Astrocyte of the cerebellum (primary cell): ENCODE measurements around the gene ASMT.

Experiments used
- DNase-seq: peaks from one replicate; pipeline ENCODE4 v3.0.0-alpha.2; 2011; ENCODE audit warnings: low read depth
- H3K4me3 ChIP-seq: 2 replicates; pipeline ENCODE4 v1.5.1; 2011; ENCODE audit warnings: mild to moderate bottlenecking, low read depth, low read length, moderate library complexity
- in situ Hi-C: cut with HindIII; loops from 2 replicates; pipeline ENCODE4 v1.10.0; 2017; ENCODE audit warnings: low sequenced_read_pairs
- TF ChIP-seq, protein P1 (sequence below): IDR thresholded peaks from 2 replicates; pipeline ENCODE4 v1.5.1; 2012; ENCODE audit warnings: low read length, low read depth, moderate library complexity, mild to moderate bottlenecking; ENCODE audit errors: missing control alignments

Gene ASMT

DNA sequence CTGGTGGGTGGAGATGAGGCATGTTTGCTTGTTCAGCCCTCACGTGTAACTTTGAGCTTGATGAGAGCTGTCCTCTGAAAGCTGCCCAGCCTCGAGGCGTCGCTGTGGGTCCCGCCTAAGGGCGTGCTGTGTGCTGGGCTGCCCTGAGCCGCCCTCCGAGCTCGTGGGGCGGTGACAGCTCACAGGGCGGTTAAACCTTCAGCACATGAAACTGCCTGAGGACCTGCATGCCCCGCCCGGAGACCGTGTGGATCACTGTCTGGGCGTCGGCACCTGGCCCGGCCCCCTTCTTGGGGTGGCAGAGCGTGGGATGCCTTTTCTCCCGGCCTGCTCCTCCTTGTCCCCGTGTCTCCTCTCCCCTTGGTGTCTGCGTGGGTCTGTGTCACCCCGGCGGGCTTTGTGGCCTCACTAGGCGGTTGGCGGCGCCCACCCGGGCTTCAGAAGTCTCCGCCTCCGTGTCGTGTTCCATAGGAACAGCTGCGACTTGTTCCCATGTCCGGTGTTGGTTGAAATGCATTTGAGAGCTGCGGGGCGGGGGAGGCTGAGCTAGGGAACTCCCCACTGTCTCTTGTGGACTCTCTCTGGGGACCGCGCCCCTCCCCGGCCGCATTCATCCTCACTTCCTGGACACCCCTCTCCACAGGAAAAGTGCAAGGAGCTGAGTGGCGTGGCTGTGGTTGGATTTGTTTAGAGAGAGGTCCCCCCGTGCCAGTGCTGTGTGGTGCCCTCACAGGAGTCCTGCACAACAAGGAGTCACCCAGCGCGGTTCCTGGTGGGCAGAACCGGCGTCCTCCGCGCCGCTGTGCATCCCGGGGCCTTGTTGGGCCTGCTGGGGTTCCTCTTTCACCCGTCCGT, 16.6 kb upstream of the ASMT start:
- no peak overlapping the region for H3K4me3 ChIP-seq
- no peak for DNase-seq
- TF ChIP-seq, protein P1, sequence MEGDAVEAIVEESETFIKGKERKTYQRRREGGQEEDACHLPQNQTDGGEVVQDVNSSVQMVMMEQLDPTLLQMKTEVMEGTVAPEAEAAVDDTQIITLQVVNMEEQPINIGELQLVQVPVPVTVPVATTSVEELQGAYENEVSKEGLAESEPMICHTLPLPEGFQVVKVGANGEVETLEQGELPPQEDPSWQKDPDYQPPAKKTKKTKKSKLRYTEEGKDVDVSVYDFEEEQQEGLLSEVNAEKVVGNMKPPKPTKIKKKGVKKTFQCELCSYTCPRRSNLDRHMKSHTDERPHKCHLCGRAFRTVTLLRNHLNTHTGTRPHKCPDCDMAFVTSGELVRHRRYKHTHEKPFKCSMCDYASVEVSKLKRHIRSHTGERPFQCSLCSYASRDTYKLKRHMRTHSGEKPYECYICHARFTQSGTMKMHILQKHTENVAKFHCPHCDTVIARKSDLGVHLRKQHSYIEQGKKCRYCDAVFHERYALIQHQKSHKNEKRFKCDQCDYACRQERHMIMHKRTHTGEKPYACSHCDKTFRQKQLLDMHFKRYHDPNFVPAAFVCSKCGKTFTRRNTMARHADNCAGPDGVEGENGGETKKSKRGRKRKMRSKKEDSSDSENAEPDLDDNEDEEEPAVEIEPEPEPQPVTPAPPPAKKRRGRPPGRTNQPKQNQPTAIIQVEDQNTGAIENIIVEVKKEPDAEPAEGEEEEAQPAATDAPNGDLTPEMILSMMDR = no peak
- in situ Hi-C loops = no loop called here

DNA sequence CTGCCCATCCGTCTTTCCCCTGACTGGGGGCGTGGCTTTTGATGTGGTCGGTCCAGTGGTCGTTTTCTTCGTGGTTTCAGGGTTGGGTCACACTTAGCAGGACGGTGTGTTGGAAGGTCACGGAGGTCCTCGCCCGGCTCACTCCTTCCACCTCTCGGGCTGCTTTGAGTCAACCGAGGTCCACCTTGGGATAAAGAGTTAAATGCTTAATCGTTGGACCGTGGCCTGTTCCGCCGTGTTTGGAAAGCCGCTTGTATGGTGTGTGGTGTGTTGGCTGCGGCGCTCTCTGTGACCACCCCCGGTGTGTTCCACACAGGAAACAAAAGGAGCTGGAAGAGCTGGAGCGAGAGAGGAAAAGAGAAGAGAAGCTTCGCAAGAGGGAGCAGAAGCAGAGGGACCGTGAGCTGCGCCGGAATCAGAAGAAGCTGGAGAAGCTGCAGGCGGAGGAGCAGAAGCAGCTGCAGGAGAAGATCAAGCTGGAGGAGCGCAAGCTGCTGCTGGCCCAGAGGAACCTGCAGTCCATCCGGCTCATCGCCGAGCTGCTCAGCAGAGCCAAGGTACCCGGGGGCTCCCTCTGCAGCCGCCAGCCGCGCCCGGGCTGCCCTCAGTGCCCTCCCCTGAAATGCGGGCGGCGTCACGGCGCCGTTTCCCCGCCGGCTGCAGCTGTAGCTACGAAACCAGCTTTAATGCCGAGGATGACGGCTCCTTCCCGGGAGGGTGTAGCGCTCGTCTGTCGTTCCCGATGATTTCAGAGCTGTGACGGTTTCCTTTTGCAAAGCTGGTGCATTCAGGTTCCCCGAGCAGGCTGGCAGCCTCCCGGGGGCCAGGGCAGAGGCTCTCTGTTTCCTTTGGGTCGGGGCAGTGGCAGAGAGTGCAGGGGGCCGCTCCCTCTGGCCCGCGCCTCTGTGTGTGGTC, 15.7 kb upstream of the ASMT start:
- in situ Hi-C loops = no loop called here
- TF ChIP-seq, protein P1 = no peak
- no peak overlapping the region for H3K4me3 ChIP-seq
- DNase-seq = no peak

DNA sequence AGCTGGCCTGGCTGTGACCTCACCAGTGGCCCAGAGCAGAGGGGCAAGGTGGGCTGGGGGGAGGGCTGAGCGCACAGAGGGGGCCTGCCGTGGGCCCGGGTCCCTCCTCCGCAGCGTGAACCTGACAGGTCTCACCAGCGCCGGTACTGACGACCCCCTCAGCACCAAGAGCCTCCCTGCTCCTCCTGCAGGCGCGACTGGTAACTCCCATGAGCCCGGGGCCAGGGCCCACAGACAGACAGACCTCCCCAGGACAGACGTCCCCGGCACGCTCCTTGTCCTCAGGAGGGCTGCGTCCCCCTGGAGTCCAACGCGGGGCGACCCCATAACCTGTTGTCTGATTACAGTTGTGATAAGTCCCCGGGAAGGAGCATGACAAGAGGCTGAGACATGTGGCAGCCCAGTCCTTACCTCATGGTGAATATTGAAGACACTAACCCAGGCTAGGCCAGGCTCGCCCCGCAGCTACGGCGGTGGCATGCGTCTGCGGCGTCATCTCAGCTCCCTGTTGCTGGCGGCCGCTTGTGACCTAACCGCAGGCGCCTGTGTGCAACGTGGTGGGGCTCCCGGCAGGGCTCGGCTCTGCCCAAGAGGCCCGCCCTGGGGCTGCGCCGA, 15.0 kb upstream of the ASMT start:
- H3K4me3 ChIP-seq = no peak overlapping the region
- DNase-seq = no peak
- in situ Hi-C loops = no loop called here
- TF ChIP-seq, protein P1 = no peak

DNA sequence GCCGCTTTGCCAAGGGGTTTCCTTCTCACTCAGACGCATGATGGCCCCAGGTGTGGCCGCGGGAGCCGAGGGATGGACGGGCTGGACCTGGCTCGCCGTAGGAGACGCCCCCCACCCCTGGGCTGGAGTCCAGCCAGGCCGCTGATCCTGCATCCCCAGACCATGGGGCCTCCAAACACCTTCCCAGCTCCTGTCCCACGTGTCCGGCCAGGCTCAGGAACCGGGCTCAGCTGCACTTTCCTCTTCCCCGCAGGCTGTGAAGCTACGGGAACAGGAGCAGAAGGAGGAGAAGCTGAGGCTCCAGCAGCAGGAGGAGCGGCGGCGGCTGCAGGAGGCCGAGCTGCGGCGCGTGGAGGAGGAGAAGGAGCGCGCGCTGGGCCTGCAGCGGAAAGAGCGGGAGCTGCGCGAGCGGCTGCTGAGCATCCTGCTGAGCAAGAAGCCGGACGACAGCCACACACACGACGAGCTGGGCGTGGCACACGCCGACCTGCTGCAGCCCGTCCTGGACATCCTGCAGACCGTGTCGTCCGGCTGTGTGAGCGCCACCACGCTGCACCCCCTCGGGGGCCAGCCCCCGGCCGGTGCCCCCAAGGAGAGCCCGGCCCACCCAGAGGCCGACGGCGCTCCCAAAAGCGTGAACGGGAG, 14.3 kb upstream of the ASMT start:
- TF ChIP-seq, protein P1 = no peak
- in situ Hi-C loops = no loop called here
- no peak for DNase-seq
- no peak overlapping the region for H3K4me3 ChIP-seq

DNA sequence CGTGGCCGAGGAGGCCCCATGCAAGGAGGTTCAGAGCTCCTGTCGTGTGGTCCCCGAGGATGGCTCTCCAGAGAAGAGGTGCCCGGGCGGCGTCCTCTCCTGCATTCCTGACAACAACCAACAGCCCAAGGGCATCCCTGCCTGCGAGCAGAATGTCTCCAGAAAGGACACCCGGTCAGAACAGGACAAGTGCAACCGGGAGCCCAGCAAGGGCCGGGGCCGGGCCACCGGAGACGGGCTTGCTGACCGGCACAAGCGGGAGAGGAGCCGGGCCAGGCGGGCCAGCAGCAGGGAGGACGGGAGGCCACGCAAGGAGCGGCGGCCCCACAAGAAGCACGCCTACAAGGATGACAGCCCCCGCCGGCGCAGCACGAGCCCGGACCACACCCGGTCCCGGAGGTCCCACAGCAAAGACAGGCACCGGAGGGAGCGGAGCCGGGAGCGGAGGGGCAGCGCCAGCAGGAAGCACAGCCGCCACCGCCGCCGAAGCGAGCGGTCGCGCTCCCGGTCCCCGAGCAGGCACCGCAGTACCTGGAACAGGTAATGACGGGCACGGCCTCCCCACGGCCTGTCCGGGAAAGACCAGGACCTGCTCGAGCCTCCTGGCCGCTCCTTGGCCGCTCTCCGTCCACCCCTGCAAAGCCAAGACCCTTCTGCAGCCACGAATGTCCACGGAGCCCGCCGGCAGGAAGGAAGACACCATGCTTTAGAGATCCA, 13.7 kb upstream of the ASMT start:
- TF ChIP-seq, protein P1 = no peak
- in situ Hi-C loops = no loop called here
- no peak overlapping the region for H3K4me3 ChIP-seq
- DNase-seq = no peak
